HG02938 (cell line): Measurements from ENCODE around the gene SFI1.
"Not testable (repeated sequence)": the region's sequence is repeated elsewhere in the genome, so short reads cannot be mapped to it uniquely, and the experiment has no call there.

ENCODE experiments used
- ATAC-seq: cut with Tn5 transposase; IDR thresholded peaks from one replicate; pipeline ENCODE4 v1.9.1; 2021; ENCODE audit warnings: mild to moderate bottlenecking, moderate library complexity; ENCODE audit not compliant: unreplicated experiment

The SFI1 gene

DNA sequence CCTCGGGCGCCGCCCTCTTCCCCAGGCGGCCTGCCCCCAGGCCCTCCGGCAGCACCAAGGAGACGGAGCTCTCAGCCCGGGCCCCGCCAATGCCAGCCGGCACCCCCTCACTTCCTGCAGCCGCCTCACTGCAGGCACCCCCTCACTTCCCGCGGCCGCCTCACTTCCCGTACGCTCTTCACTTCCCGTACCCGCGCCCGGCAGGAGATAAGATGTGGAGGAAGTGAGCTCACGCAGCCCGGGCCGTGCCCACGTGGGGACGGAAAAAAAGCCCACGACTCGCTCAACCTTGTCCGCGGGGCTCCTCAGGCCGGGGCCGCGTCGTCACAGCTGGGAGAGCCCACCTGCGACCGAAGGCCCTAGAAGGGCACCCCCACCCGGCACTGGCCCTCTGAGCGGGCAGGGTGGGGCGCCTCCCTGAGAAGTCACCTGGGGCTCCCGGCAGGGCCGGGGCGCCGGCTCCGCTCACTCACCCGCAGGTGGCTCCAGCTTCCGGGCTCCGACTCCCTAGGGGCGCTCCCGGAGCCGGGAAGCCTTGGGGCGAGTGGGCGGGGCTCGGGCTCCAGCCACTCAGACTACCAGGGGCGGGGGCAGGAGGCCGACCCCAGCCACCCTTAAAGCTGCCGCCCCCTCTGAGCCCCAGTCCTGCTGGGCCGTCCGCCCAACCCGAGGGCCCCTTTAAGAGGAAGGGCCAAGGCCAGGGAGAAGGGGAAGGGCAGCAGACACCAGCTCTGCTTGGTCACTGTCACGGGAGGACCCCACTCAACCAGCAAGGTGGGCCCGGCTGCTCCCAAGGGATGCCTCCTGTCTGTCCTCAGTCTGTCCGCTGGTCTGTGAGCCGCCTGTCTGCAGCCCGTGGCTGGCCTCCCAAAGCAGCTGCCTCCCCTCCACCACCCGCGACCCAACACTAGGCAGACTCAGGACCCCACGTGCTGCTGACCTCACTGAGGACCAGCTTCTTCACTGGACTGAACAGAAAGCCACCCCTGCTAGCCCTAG is 134.3 kb downstream of the SFI1 start:
- peak; percentile 43 for ATAC-seq

DNA sequence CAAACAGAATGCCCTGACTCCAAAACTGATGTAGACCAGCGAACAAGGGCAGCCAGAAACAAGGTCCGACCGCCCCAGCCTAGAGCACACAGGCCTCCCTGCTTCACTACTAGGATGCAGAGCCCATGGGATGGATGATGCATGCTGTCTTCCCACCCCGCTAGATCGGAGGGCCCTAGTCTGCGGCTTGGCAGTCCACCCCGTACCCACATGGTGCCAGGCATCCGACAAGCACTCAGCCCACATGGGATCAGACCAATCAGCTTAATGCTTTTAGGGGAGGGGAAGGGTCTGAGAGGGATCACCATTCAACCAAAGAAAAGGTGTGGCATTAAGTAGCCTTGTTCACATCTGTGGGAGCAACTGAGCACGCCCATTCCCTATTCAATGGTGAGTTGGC is 135.1 kb downstream of the SFI1 start:
- ATAC-seq: no peak

DNA sequence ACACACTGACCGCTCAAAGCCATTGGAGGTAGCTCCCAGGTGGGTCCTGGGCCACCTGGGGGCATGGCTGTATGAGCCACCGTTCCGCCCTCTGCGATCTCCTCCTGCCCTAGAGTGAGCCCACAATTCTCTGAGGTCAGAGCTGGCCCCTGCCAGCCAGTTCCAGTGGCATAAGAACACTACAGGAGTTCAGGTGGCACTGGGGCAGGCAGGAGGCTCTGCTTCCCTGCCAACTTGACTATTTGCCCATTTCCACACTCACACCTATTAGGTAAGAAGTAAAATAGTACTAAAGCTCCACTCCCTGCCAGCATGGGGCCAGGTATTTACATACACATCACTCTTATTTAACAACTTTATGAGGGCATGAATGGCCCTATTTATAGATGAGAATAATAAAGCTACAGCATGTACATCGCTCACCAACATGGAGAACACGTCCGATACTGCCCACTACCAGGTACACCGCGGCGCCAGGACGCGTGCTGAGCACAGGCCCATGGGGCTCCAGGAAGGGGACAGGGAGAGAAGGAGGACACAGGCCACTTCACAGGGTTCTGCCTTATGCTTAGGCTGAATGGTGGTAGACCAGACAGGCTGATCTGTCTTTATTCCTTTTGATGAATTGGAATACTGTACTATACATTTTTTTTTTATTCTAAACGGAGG is 139.4 kb downstream of the SFI1 start:
- ATAC-seq: no peak

DNA sequence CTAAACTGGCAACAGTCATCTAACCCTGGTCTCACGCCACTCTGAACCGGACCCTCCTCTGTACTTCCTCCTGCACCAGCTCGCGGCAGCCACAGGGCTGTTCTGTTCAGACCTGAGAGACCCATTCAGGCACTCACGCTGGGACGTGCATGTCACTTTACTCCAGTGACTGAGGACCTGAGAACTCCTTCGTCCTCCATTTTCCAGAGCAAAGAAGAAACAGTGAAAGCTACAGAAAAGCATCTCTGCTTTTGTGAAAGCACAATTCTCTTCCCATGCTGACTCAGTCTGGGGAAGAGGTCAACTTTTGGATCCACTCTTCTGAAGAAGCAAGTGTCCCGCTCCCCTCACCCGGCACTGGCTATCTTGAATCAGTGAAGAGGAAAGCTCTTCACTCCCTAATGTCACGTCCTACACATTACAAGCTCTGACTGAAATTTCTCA is 141.1 kb downstream of the SFI1 start:
- peak; percentile 67 for ATAC-seq

DNA sequence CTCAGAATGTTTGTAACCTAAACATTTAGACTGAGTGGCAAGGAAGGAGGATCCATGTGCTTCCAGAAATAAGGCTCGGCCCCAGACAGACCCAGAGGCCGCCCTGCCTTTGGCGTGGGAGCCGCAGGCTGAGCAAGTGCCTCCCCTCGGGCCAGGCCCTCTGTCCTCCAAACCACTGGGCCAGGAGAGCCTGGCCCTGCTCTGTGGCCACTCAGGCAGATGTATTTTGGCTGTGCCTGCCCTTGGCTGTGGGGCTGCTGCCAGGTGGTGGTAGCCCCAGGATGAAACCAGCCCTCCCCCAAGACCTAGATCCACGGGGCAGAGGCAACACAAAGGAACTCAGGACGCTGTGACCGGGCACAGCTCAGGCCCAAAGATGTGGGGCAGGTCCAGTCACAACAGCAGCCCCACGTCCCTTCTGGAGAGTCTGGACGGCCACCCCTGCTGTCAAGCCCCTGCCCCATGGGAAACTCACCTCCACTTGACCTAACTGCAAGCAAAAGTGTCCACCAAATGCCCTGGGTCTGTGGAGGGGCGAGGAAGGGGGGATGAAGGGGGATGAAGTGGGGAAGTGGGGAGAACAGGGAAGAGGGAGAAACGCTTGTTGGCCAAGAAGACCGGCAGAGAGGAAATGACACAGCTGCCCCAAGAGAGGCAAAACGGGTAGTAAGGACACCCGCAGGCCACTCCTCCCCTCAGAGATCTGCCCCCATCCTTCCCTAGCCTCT is 141.7 kb downstream of the SFI1 start:
- no peak for ATAC-seq

DNA sequence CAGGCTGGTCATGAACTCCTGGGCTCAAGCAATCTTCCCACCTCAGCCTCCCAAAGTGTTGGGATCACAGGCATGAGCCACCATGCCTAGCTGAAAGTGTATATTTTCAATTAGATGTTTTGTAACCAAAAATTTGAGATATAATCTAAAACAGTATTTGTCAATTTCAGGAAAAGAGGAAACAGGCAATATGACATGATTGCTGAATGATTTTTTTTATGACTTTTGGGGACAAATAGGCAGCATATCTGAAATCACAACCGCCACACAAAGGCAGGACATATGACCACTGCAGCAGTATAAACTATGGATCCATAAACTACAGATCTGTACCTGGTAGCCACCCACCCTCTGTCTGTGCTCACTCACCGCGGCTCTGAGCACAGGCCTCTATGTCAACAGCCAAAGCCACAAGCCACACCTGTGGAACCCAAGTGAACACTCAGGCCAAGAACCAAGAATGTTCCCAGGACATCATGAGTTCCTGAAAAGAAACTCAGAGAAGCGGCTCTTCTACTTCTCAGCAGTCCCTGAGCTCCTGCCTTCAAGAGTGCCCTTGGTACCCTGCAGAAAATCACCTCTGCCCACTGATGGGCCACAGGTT is 143.2 kb downstream of the SFI1 start:
- no peak for ATAC-seq

DNA sequence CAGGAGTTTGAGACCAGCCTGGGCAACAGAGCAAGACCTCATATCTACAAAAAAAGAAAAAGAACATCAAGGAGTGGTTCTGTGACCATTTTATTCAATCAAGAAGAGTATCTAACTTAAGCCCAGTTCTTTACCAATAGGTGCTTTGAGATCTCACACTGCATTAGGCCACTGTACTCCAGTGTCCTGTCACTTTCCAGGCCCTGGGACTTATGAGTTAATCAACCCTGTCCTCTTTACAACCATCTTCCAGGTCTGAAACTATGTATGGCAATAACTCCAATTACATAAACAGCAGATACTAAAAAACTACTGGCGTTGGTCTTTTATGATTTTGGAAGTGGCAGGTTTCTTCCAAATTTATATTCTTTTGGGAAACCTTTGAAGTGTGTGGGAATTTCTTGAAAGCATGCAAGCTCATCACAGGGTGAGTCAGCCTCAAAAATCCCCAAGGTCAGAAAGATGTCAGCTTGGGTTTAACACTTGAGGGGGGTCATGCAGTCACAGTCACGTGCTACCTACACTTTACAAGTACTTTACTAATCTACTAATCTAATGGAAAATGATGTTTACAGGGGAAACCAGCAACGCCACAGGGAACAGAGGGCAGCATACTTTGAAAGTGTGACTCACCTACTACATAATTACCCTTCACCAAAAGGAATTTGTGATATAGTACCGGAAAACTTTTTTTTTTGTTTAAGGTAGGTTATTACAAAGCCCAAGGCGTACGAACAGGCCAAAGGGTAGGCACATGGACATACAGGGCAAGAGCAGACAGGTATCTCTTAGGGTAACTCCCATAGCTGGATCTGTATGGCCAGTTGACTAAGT is 150.1 kb downstream of the SFI1 start:
- peak; percentile 51 for ATAC-seq

DNA sequence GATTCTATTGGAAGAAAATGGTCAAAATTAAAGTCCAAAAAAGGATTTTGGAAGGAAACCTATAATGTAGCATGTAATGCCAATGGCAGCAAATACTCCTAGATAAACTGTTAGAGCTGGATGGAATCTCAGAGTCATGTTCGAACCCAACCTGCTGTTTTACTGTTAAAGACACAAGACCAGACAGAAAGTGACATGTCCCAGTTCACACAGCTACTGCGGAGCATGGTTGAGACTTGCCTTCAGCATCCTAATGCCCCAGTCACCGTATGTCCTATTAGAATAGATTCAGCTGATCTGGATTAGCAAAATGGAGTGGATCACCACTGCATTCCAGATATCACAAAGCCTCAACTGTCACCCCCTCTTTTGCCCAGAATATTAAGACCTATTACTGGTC is 150.7 kb downstream of the SFI1 start:
- no peak for ATAC-seq

DNA sequence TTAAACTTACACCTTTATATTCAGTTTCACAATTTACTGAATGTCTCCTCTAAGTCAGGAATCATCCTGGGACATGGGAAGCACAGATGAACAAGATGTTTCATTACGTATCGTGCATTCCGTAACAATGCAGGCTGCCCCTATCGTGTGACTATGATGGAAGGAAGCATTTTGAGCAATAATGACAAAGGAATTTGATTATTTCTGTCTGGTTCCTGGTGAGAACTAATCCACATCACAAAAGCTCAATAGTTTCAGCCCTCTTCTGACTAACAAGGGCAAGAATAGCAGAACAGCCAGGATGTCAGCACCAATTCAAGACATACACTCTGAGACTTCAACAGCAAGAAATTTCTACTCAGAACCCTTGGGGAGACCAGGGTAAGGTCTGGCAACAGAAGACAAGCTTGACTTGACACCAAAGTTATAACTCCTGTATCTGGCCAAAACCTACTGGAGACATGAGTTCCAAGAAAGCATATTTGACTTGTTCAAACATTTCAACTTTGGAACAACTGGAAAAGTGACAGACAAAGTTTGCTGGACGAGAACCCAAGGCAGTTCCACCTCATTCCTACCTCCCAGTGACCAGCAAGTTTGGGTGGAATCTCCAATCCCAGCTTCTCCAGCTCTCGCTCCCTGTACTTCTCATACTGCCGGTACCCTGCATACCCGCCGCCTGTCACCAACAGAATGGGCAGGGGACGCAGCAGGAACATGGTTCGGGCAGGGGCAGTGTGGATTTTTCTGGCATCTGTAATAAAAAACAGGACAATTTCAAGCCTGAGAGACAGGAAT is 151.4 kb downstream of the SFI1 start:
- no peak for ATAC-seq

DNA sequence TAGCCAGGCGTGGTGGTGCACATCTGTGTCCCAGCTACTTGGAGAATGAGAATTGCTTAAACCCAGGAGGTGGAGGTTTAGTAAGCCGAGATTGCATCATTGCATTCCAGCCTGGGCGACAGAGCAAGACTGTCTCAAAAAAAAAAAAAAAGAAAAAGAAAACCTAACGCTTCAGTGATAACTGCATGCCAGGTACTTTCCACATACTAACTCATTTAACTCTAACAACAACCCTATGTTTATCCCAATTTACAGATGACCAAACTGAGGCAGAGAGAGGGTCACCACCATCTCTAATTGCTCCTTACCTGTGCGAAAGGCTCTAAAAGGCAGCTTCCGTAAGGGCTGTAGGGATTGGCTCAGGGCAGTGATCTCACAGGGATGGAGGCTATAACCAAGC is 154.1 kb downstream of the SFI1 start:
- ATAC-seq: no peak

DNA sequence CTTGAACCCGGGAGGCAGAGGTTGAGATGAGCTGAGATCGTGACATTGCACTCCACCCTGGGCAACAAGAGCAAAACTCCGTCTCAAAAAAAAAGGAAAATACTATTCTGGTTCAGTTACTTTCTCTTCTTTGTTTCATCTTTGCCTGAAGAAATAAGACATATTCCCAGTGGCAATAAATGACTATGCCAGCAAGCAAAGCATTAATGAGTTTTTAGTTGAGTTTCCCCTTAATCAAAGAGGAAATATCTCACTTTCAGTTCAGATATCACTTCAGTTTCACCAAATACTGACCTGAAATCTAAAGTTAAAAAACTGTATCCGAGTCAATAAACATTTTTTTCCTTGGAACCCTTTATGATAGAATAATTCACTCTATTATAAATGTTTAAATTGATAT is 155.3 kb downstream of the SFI1 start:
- no peak for ATAC-seq

DNA sequence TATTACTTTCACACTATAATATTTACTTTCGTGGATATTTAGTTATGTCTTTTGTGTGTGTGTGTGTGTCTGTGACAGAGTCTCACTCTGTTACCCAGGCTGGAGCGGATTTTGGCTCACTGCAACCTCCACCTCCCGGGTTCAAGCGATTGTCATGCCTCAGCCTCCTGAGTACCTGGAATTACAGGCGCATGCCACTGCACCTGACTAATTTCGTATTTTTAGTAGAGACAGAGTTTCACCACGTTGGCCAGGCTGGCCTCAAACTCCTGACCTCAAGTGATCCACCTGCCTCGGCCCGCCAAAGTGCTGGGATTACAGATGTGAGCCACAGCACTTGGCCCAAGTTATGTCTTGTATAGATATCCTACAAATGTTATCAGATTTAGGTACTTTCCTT is 155.8 kb downstream of the SFI1 start:
- ATAC-seq: no peak

DNA sequence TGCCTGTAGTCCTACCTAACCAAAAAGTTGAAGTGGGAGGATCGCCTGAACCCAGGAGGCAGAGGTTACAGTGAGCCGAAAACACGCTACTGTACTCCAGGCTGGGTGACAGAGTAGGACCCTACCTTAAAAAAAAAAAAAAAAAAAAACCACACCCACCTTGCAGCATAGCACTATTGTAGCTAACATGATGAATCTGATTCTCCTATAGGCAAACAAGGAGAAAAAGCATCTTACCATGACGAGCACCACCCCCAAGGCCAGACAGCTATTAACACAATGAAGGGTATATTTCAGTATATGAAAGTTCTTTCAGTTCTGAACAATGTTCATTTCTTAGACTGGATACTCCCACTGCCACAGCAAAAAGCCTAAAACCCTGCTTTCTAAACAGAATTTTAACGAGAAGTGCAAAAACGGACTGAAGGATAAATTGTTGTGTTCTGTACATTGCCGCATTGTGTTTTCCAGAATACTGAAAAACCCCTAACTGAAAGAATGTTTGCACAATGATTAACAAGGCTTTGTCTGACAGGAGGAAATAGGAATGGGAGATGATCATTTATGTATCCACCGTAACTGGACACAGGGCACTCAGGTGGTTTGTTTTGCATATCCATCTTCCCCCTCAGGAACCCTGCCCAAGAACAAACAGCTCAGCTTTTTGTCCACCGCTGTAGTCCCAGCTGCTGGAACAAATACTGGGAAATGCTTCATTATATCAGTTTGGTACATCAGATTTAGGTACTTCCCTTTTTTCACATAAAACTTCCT is 156.8 kb downstream of the SFI1 start:
- ATAC-seq: no peak

DNA sequence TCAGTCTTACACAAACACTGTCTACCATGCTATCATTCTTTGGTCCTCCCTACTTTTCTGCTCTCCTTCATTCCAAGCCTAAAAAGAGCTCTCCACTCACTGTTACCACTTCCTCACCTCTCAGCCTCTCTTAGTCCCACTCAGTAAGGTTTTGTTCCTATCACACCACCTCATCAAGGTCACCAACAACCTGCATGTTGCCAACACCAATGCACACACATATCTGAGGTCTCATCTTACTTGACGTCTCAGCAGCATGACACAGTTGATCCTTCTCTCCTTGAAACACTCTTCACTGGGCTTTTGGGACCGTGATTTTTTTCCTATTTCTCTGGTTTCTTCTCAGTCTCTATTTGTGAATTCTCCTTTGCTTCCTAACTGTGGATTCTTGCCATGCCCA is 157.6 kb downstream of the SFI1 start:
- ATAC-seq: no peak

DNA sequence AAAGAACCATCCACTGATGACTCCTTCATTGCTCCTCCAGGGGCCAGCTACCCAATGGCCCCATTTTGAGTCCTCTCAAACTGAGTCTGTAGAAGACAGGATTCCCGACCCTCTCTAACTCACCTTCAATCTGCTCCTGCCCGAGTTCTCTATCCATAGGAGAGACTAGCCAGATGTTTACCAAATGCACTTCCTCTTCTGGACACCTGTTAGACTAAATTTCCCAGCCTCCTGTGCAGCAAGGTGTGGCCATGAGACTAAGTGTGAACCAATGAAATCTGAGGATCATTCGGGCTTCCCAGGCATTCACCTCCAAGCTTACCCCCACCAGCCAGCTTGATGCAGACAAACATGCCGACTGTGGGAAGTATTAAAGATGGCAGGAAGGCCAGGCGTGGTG is 158.1 kb downstream of the SFI1 start:
- no peak for ATAC-seq

DNA sequence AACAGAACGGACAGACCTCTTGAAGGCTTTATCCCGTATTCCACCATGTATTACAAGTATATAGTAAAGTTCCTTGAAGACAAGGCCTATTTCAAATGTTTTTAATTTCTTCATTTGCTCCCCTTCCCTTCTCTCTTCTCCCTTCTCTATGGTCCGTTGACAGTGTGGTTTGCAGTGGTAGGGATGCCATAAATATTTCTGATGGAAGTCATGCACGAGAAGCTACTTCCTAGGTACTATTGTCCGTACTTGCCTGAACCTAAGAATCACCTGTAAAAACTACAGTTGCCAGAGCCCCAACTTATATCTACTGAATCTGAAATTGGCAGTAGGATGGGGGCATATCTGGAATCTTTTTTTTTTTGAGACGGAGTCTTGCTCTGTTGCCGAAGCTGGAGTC is 162.9 kb downstream of the SFI1 start:
- ATAC-seq: no peak

DNA sequence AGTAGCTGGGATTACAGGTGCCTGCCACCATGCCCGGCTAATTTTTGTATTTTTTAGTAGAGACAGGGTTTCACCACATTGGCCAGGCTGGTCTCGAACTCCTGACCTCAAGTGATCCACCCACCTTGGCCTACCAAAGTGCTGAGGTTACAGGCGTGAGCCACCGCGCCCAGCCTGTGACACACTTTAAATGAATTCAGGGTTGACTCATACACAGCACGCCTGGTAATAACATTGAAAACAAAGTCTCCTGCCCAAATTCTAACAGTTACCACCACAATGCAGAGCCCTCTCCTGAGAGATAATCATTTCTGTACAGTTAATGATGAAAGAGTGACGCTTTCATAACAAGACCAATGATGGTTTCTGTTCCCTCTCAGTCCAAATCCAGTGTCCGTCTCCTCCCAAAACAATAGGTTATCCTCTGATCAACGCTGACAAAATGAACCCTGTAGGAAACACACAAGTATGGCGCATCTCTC is 164.6 kb downstream of the SFI1 start:
- not testable (repeated sequence) for ATAC-seq

DNA sequence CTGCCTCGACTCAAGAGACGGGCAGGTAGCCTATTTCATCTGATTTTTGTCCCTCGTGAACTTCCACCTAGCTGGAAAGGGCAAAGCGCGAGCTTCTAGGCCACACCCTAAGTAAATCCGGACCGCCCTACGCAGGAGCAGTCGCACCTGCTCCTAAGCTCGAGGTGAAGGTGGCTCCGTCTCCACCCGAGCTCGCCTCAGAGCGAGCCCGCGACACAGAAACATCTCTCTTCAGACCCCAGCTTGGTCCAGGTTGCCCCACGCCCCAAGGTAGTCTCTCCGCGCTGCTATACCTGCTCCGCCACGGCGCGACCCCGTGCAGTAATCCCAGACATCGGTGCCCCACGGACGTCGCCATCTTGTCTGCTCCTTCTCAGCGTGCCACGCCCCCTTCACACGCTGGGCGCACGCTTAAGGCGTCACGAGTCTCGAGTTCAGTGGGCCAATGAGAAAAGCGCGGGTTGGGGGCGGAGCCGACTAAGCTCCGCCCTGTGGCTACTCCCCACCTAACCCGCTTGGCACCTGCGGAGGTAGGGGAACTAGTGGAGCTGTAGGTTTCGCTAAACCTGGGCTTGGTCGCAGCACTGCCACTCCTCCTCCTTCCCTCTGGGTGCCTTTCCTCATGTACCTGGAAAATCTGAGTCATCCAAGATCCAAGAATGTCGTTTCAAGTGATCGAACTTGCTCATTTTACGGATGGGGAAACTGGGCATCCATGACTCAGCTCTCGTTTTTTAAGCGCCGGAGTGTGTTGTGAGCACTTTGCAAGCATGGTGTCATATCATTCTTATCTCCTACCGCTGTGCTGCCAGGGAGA is 165.7 kb downstream of the SFI1 start, which contains the start of gene PISD:
PISD (minus strand) TSS at position 365 of the 817 bp plus-strand sequence; CDS start at position 358, 7 bp downstream.
- ATAC-seq: peak; percentile 84
